PC-3 (cell line): ENCODE results near the gene ZACN. TPM values are rescaled to one million over a fixed set of nuclear protein-coding genes. Genes with fewer than 3 reads are reported as not detected.

Source experiments
- ATAC-seq: fragments of 200-7000 bp; cut with Tn5 transposase; 2 replicates; pipeline ENCODE4 v1.9.1; 2020; ENCODE audit warnings: mild to moderate bottlenecking, moderate library complexity
- BruUV-seq: library from RNA; stranded (reverse); fragments of 400-500 nt; replicated peaks from 2 replicates; lab custom pipeline; 2021; lab: Mats Ljungman, UMichigan
- CTCF ChIA-PET: fragments of 300-600 bp; sonication (Branson Sonifier 250); formaldehyde crosslinking; loops from one replicate; lab custom pipeline; 2022; ENCODE audit warnings: antibody characterized with exemption; lab: Charles Lee
- POLR2A ChIA-PET: fragments of 300-600 bp; sonication (Branson Sonifier 250); formaldehyde crosslinking; loops from one replicate; lab custom pipeline; 2022; ENCODE audit warnings: antibody characterized with exemption; ENCODE audit not compliant: unreplicated experiment; lab: Charles Lee
- DNase-seq: peaks from one replicate; pipeline ENCODE4 v3.0.0-alpha.2; 2015
- H2AFZ ChIP-seq: fragments of 300-600 bp; sonication (generic); 2 replicates; pipeline ENCODE4 v1.6.0; 2016; ENCODE audit warnings: antibody characterized with exemption, low read length
- H3F3A ChIP-seq: fragments of 300-600 bp; sonication (generic); one replicate; pipeline ENCODE4 v1.6.0; 2017; ENCODE audit warnings: antibody characterized with exemption, low read length, control low read depth, mild to moderate bottlenecking; ENCODE audit not compliant: unreplicated experiment
- H3K27ac ChIP-seq: fragments of 300-600 bp; sonication (generic); 2 replicates; pipeline ENCODE4 v1.5.1; 2016; ENCODE audit warnings: mild to moderate bottlenecking, low read length
- H3K27me3 ChIP-seq: fragments of 300-600 bp; sonication (generic); 2 replicates; pipeline ENCODE4 v1.6.1; 2016; ENCODE audit warnings: low read length, mixed read lengths
- H3K36me3 ChIP-seq: fragments of 300-600 bp; sonication (generic); 2 replicates; pipeline ENCODE4 v1.6.1; 2016; ENCODE audit warnings: low read depth, mixed run types, low read length, mixed read lengths
- H3K4me1 ChIP-seq: fragments of 300-600 bp; sonication (generic); 2 replicates; pipeline ENCODE4 v1.5.1; 2016; ENCODE audit warnings: low read length; ENCODE audit not compliant: insufficient read depth
- H3K4me2 ChIP-seq: fragments of 300-600 bp; sonication (generic); 2 replicates; pipeline ENCODE4 v1.6.0; 2016; ENCODE audit warnings: low read length
- H3K4me3 ChIP-seq: fragments of 300-600 bp; sonication (generic); 2 replicates; pipeline ENCODE4 v1.5.1; 2016; ENCODE audit warnings: mild to moderate bottlenecking, low read length, mixed read lengths
- H3K79me2 ChIP-seq: fragments of 300-600 bp; sonication (generic); 2 replicates; pipeline ENCODE4 v1.6.1; 2017; ENCODE audit warnings: low read length, mixed read lengths
- H3K9ac ChIP-seq: fragments of 300-600 bp; sonication (generic); 2 replicates; pipeline ENCODE4 v1.6.0; 2016; ENCODE audit warnings: mild to moderate bottlenecking, low read length
- H3K9me2 ChIP-seq: fragments of 300-600 bp; sonication (generic); replicated peaks from 2 replicates; pipeline ENCODE4 v1.6.1; 2016; ENCODE audit warnings: mixed run types, low read length, mixed read lengths
- H3K9me3 ChIP-seq: fragments of 300-600 bp; sonication (generic); 2 replicates; pipeline ENCODE4 v1.6.1; 2016; ENCODE audit warnings: low read length, mixed read lengths
- H4K20me1 ChIP-seq: fragments of 300-600 bp; sonication (generic); 2 replicates; pipeline ENCODE4 v1.6.1; 2016; ENCODE audit warnings: low read length, mixed read lengths
- EZH2 ChIP-seq: fragments of 300-600 bp; sonication (generic); IDR thresholded peaks from one replicate; pipeline ENCODE4 v1.6.1; 2017; ENCODE audit warnings: antibody characterized with exemption, mild to moderate bottlenecking, low read length; ENCODE audit not compliant: unreplicated experiment
- EZH2phosphoT487 ChIP-seq: fragments of 300-600 bp; sonication (generic); IDR thresholded peaks from 2 replicates; pipeline ENCODE4 v1.6.1; 2018; ENCODE audit warnings: mild to moderate bottlenecking, antibody characterized with exemption, low read length, borderline replicate concordance
- intact Hi-C: fragments of 100-400 bp; cut with micrococcal nuclease; formaldehyde crosslinking; loops from 2 replicates; pipeline ENCODE4 v1.9.0; 2023
- microRNA-seq: library from miRNA; unstranded; fragments of <30 nt; microRNA quantifications from one replicate; pipeline ENCODE4 v1.1.0, GENCODE V29; 2020; ENCODE audit not compliant: unreplicated experiment
- total RNA-seq: library from RNA; depleted of rRNA; stranded (reverse); fragments of >200 nt; gene quantifications from 2 replicates; pipeline ENCODE4 v1.2.3, GENCODE V29; 2014; rRNA removed
- TF ChIP-seq, protein P1 (sequence below): fragments of 300-600 bp; sonication (generic); conservative IDR thresholded peaks from 2 replicates; pipeline ENCODE4 v1.5.1; 2017; ENCODE audit warnings: antibody characterized with exemption, low read depth, mild to moderate bottlenecking, low read length

ZACN gene
- total RNA-seq, 1 experiment from 2014 or later = 0.11 TPM

DNA sequence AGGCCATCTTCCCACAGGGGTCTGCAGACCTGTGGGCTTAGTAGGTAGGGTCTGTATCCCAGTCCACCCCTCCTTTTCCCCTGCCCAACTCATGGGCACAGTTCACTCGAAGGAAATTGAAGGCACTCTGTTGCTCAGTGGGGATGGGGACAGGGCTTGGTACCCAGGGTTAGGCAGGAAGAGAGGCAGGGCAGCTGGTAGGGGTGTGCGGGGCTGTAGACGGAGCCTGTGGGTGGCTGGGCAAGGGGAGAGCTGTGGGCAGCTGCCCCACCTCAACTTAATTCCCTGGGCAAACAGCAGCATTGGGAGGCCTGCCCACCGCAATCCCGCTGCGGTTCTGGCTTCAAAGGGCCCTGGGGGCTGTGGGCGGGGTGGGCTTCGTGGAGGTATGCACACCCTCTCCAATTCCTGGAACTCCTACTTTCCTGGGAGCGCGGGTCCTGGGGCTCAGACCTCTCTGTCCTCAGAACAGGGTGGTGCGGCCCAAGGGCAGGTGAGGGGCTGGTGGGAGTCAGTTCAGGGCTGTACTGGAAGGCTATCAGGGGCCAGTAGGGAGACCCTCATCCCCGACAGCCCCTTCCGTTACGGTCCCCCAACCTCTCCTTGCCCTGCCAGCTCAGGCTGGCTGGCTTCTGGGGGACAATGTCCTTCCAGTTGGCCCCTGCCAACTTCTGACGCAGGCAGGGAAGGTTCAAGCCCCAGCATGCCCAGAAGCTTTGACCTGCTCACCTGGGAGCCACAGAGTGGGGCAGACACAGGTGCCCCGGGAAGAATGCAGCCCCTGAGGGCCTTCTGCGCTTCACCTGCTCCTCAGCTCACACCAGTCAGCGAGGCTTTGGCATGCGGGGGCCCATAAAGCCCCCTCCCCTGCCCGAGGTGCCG, 53.0 kb downstream of the ZACN start:
- Histone ChIP-seq H3K36me3 (no peaks in the 10 kb centered on the region), H2AFZ (no peak overlapping the region), H3K4me2 (no peak overlapping the region), H3K4me3 (no peak overlapping the region), H3K27ac (no peak overlapping the region), H3K4me1 (peaks cover 12% of the 10 kb centered on the region), H4K20me1 (no peaks in the 10 kb centered on the region), H3K9me2 (no peaks in the 10 kb centered on the region), H3K27me3 (no peaks in the 10 kb centered on the region), H3F3A (no peaks in the 10 kb centered on the region), H3K9ac (no peak overlapping the region), H3K9me3 (no peaks in the 10 kb centered on the region), H3K79me2 (no peaks in the 10 kb centered on the region)
- ChIA-PET CTCF (interaction anchor here (0.6 to 0.8 kb wide), 3 partner anchors 9 to 25 kb away, joined by 4 to 5 read pairs (median 4); partner anchors contain the start of gene FOXJ1), POLR2A (no interaction called here)
- DNase-seq (no peak), ATAC-seq (peak; percentile 4; the same call in 1 of the 2 replicates)
- BruUV-seq = no TSS peak
- intact Hi-C loops = no loop called here
- TF ChIP-seq EZH2phosphoT487 (no peak), EZH2 (no peak)
- TF ChIP-seq, protein P1, sequence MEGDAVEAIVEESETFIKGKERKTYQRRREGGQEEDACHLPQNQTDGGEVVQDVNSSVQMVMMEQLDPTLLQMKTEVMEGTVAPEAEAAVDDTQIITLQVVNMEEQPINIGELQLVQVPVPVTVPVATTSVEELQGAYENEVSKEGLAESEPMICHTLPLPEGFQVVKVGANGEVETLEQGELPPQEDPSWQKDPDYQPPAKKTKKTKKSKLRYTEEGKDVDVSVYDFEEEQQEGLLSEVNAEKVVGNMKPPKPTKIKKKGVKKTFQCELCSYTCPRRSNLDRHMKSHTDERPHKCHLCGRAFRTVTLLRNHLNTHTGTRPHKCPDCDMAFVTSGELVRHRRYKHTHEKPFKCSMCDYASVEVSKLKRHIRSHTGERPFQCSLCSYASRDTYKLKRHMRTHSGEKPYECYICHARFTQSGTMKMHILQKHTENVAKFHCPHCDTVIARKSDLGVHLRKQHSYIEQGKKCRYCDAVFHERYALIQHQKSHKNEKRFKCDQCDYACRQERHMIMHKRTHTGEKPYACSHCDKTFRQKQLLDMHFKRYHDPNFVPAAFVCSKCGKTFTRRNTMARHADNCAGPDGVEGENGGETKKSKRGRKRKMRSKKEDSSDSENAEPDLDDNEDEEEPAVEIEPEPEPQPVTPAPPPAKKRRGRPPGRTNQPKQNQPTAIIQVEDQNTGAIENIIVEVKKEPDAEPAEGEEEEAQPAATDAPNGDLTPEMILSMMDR = no peak

Small RNA genes lying within 50 kb of the gene (microRNA-seq; reads per million reads assigned to microRNA genes)
- gene MIR6868 = 3.5 reads per million, percentile 12 among the genes with 10 or more reads in this experiment

Other genes with a start within 250 kb of the ZACN start
- 43.9 and 53.8 TPM in 2 replicates for gene UNC13D, start 234.8 kb upstream of the ZACN start, total RNA-seq
- 49.7 and 51.8 TPM in 2 replicates for gene WBP2, start 223.8 kb upstream of the ZACN start, total RNA-seq
- gene TRIM47, start 200.6 kb upstream of the ZACN start, total RNA-seq = 73.7 and 109 TPM in 2 replicates
- 32.3 and 48.9 TPM in 2 replicates for gene TRIM65, start 182.2 kb upstream of the ZACN start, total RNA-seq
- 74.5 and 124 TPM in 2 replicates for gene MRPL38, start 174.3 kb upstream of the ZACN start, total RNA-seq
- 35.3 and 39.2 TPM in 2 replicates for gene FBF1, start 138.1 kb upstream of the ZACN start, total RNA-seq
- 63.2 and 74.9 TPM in 2 replicates for gene ACOX1, start 100.0 kb upstream of the ZACN start, total RNA-seq
- 58.3 and 62.4 TPM in 2 replicates for gene TEN1, start 99.9 kb upstream of the ZACN start, total RNA-seq
- gene CDK3, start 78.3 kb upstream of the ZACN start, total RNA-seq = 4.3 and 8.5 TPM in 2 replicates
- gene EVPL, start 51.9 kb upstream of the ZACN start, total RNA-seq = 38.8 and 48.3 TPM in 2 replicates
- 60.8 and 71.4 TPM in 2 replicates for gene SRP68, start 6.7 kb upstream of the ZACN start, total RNA-seq
- 0.69 and 2.2 TPM in 2 replicates for gene GALR2, start 4.4 kb upstream of the ZACN start, total RNA-seq
- 153 and 173 TPM in 2 replicates for gene EXOC7, start 24.6 kb downstream of the ZACN start, total RNA-seq
- 0.26 and 0.69 TPM in 2 replicates for gene FOXJ1, start 62.1 kb downstream of the ZACN start, total RNA-seq
- gene RNF157, start 161.3 kb downstream of the ZACN start, total RNA-seq = 7.3 and 7.4 TPM in 2 replicates
- 59.5 and 63.5 TPM in 2 replicates for gene UBALD2, start 186.2 kb downstream of the ZACN start, total RNA-seq
- 2.2 and 5.7 TPM in 2 replicates for gene QRICH2, start 229.1 kb downstream of the ZACN start, total RNA-seq